K562 (cell line): ENCODE data around the gene ITGB2. TPM values are rescaled to one million over a fixed set of nuclear protein-coding genes. Genes with fewer than 3 reads are reported as not detected.

Experiments
- ATF2 ChIP-seq: sonication (generic); formaldehyde crosslinking; IDR thresholded peaks from 2 replicates; pipeline ENCODE4 v1.8.1; 2022; ENCODE audit warnings: missing genetic modification reagents
- EP400 ChIP-seq: fragments of 450-650 bp; IDR thresholded peaks from 2 replicates; pipeline ENCODE4 v1.6.1; 2017; ENCODE audit warnings: antibody characterized with exemption, mild to moderate bottlenecking, moderate library complexity
- FOXK2 ChIP-seq, 2 experiments: fragments of 450-650 bp; IDR thresholded peaks in 1 of 2; conservative IDR thresholded peaks in 1 of 2; 2 replicates each; pipeline ENCODE4 v1.6.1; 2016; ENCODE audit warnings: low read depth in 2 of 2, mild to moderate bottlenecking in 1 of 2
- GTF2A2 ChIP-seq: IDR thresholded peaks from 2 replicates; pipeline ENCODE4 v1.6.1; 2016; ENCODE audit warnings: mild to moderate bottlenecking, missing genetic modification characterization, missing compliant biosample characterization
- JUND ChIP-seq, 2 experiments: IDR thresholded peaks; 2 replicates in 1 of 2; 3 replicates in 1 of 2; pipeline ENCODE4 v1.6.1; 2011; ENCODE audit warnings: borderline replicate concordance in 2 of 2, low read depth in 2 of 2, low read length in 2 of 2, improper control_type of control experiment in 1 of 2, missing biosample characterization in 1 of 2, missing genetic modification characterization in 1 of 2, missing genetic modification reagents in 1 of 2
- NFATC3 ChIP-seq: fragments of 450-650 bp; IDR thresholded peaks from 2 replicates; pipeline ENCODE4 v1.6.1; 2017; ENCODE audit warnings: mild to moderate bottlenecking
- OTX1 ChIP-seq: fragments of 450-650 bp; formaldehyde crosslinking; IDR thresholded peaks from 2 replicates; pipeline ENCODE4 v1.4.0; 2022; ENCODE audit warnings: mild to moderate bottlenecking
- PTRF ChIP-seq: fragments of 450-650 bp; IDR thresholded peaks from 2 replicates; pipeline ENCODE4 v1.6.1; 2016; ENCODE audit warnings: mild to moderate bottlenecking, missing genetic modification characterization, missing compliant biosample characterization
- RBBP5 ChIP-seq: fragments of 200-600 bp; sonication (generic); IDR thresholded peaks from 2 replicates; pipeline ENCODE4 v1.6.1; 2012; ENCODE audit warnings: borderline replicate concordance, mild to moderate bottlenecking, low read length, control low read depth, inconsistent platforms; ENCODE audit not compliant: insufficient read depth, poor library complexity, severe bottlenecking
- SAP30 ChIP-seq: fragments of 200-600 bp; sonication (generic); IDR thresholded peaks from 2 replicates; pipeline ENCODE4 v1.6.1; 2012; ENCODE audit warnings: borderline replicate concordance, low read depth, mild to moderate bottlenecking, moderate library complexity, low read length, control low read depth, inconsistent platforms; ENCODE audit not compliant: insufficient read depth, poor library complexity, severe bottlenecking
- SREBF1 ChIP-seq: fragments of 150-350 bp; IDR thresholded peaks from 2 replicates; pipeline ENCODE4 v1.6.1; 2014; ENCODE audit warnings: antibody characterized with exemption, low read depth, low read length, borderline replicate concordance
- ZFP30 ChIP-seq: fragments of 250-450 bp; sonication (Bioruptor Pico); IDR thresholded peaks from 2 replicates; pipeline ENCODE4 v1.8.0; 2022; ENCODE audit warnings: moderate library complexity, mild to moderate bottlenecking, inconsistent platforms, borderline replicate concordance
- polyA plus RNA-seq, 8 experiments: library from polyadenylated mRNA; depleted of rRNA in 4 of 8; stranded (reverse) in 5 of 8; unstranded in 3 of 8; fragments of >200 nt; fragmentation: Nextera tagmentation in 2 of 8; fragmentation: Illumina TruSeq in 1 of 8; extraction: Ambion mirVana in 2 of 8; extraction: Trizol in 1 of 8; gene quantifications; 2 replicates each; pipeline versions ENCODE4 v1.2.1 to v1.2.3, GENCODE V29; 2011 to 2014; ENCODE audit warnings: inconsistent platforms in 1 of 8, missing spikeins in 1 of 8
- total RNA-seq, 7 experiments: library from RNA; depleted of rRNA in 6 of 7; stranded (reverse); fragments of >200 nt in 6 of 7; fragmentation: Illumina TruSeq in 2 of 7; extraction: Trizol in 2 of 7; gene quantifications; 2 replicates each; pipeline versions ENCODE4 v1.2.1 to v1.2.3, GENCODE V29; 2011 to 2021; ENCODE audit warnings: low replicate concordance in 1 of 7
- TF ChIP-seq, protein P1 (sequence below), 2 experiments: IDR thresholded peaks; 2 replicates each; pipeline ENCODE4 v1.6.1; 2011; ENCODE audit warnings: borderline replicate concordance in 1 of 2, control low read depth in 1 of 2, low read depth in 1 of 2, low read length in 1 of 2, mild to moderate bottlenecking in 1 of 2, mixed read lengths in 1 of 2, moderate library complexity in 1 of 2; ENCODE audit not compliant: insufficient read depth in 1 of 2, insufficient read length in 1 of 2, poor library complexity in 1 of 2, severe bottlenecking in 1 of 2; ENCODE audit errors: extremely low read depth in 1 of 2
- TF ChIP-seq, protein P2 (sequence below), 2 experiments: fragments of 450-650 bp; IDR thresholded peaks; 2 replicates each; pipeline ENCODE4 v1.6.1; 2016
- TF ChIP-seq, protein P3 (sequence below): fragments of 450-650 bp; formaldehyde crosslinking; IDR thresholded peaks from 2 replicates; pipeline ENCODE4 v1.4.0; 2022; ENCODE audit warnings: mild to moderate bottlenecking, moderate library complexity
- TF ChIP-seq, protein P4 (sequence below): fragments of 450-650 bp; IDR thresholded peaks from 2 replicates; pipeline ENCODE4 v1.6.1; 2017; ENCODE audit warnings: antibody characterized with exemption

ITGB2 gene
- total and polyA plus RNA-seq, 9 of the 15 experiments (the other 6 are each of a cell fraction or from before 2014, with no cell fraction given): 0.07 to 1.3 (median 0.51) TPM; not detected in 2

- no peak for TF ChIP-seq ATF2 (CRISPR knock-in tag)
- TF ChIP-seq FOXK2 (conservative IDR thresholded peaks at IDR 0.05 in 1 of 2, IDR thresholded peaks at IDR 0.05 in 1 of 2; ENCODE audit: low read depth in 2 of 2): no peak
- TF ChIP-seq, protein P1, sequence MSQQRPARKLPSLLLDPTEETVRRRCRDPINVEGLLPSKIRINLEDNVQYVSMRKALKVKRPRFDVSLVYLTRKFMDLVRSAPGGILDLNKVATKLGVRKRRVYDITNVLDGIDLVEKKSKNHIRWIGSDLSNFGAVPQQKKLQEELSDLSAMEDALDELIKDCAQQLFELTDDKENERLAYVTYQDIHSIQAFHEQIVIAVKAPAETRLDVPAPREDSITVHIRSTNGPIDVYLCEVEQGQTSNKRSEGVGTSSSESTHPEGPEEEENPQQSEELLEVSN (IDR thresholded peaks at IDR 0.05; ENCODE audit: borderline replicate concordance in 1 of 2, extremely low read depth in 1 of 2, insufficient read depth in 1 of 2, insufficient read length in 1 of 2, low read depth in 1 of 2, low read length in 1 of 2, poor library complexity in 1 of 2, severe bottlenecking in 1 of 2): peak; percentile 9 to 14
- no peak for TF ChIP-seq EP400
- TF ChIP-seq SAP30: peak; percentile 81
- TF ChIP-seq RBBP5: peak; percentile 67
- TF ChIP-seq ZFP30: no peak
- TF ChIP-seq JUND (IDR thresholded peaks at IDR 0.05; ENCODE audit: borderline replicate concordance, low read depth, low read length): no peak
- no peak for TF ChIP-seq JUND (tag; IDR thresholded peaks at IDR 0.05; ENCODE audit: borderline replicate concordance, low read depth, low read length)
- TF ChIP-seq, protein P2, sequence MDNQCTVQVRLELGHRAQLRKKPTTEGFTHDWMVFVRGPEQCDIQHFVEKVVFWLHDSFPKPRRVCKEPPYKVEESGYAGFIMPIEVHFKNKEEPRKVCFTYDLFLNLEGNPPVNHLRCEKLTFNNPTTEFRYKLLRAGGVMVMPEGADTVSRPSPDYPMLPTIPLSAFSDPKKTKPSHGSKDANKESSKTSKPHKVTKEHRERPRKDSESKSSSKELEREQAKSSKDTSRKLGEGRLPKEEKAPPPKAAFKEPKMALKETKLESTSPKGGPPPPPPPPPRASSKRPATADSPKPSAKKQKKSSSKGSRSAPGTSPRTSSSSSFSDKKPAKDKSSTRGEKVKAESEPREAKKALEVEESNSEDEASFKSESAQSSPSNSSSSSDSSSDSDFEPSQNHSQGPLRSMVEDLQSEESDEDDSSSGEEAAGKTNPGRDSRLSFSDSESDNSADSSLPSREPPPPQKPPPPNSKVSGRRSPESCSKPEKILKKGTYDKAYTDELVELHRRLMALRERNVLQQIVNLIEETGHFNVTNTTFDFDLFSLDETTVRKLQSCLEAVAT (IDR thresholded peaks at IDR 0.05): no peak
- TF ChIP-seq, protein P3, sequence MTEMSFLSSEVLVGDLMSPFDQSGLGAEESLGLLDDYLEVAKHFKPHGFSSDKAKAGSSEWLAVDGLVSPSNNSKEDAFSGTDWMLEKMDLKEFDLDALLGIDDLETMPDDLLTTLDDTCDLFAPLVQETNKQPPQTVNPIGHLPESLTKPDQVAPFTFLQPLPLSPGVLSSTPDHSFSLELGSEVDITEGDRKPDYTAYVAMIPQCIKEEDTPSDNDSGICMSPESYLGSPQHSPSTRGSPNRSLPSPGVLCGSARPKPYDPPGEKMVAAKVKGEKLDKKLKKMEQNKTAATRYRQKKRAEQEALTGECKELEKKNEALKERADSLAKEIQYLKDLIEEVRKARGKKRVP (CRISPR knock-in tag): no peak
- no peak for TF ChIP-seq SREBF1
- no peak for TF ChIP-seq PTRF (tag)
- no peak for TF ChIP-seq NFATC3
- TF ChIP-seq GTF2A2 (tag): no peak
- TF ChIP-seq, protein P4, sequence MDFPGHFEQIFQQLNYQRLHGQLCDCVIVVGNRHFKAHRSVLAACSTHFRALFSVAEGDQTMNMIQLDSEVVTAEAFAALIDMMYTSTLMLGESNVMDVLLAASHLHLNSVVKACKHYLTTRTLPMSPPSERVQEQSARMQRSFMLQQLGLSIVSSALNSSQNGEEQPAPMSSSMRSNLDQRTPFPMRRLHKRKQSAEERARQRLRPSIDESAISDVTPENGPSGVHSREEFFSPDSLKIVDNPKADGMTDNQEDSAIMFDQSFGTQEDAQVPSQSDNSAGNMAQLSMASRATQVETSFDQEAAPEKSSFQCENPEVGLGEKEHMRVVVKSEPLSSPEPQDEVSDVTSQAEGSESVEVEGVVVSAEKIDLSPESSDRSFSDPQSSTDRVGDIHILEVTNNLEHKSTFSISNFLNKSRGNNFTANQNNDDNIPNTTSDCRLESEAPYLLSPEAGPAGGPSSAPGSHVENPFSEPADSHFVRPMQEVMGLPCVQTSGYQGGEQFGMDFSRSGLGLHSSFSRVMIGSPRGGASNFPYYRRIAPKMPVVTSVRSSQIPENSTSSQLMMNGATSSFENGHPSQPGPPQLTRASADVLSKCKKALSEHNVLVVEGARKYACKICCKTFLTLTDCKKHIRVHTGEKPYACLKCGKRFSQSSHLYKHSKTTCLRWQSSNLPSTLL: no peak
- TF ChIP-seq OTX1: no peak
These were observed 47.9 kb downstream of the ITGB2 start (continued) for GRCh38 chr21:44872649-44873355.
